K562 (cell line): ENCODE results near the gene VSIG10. TPM values are rescaled to one million over a fixed set of nuclear protein-coding genes. Genes with fewer than 3 reads are reported as not detected.

Experiments used
- ATAC-seq: fragments of 200-7000 bp; cut with Tn5 transposase; 3 replicates; pipeline ENCODE4 v1.9.1; 2020; ENCODE audit warnings: moderate library complexity
- BruUV-seq: library from RNA; stranded (reverse); fragments of 400-500 nt; replicated peaks from 2 replicates; lab custom pipeline; 2021; lab: Mats Ljungman, UMichigan
- CTCF ChIA-PET: fragments of 300-600 bp; formaldehyde crosslinking; extraction: SDS; loops from one replicate; lab custom pipeline; 2021; ENCODE audit warnings: low intra/inter-chr PET ratio; lab: Yijun Ruan, JAX
- POLR2A ChIA-PET: fragments of 300-600, 350-650 bp; sonication (Branson Sonifier 250); formaldehyde crosslinking; extraction: SDS; loops from one replicate; lab custom pipeline; 2021; ENCODE audit warnings: antibody characterized with exemption, inconsistent platforms; lab: Yijun Ruan, JAX
- DNase-seq, 4 experiments: peaks; one replicate each; pipeline versions ENCODE4 v3.0.0 to v3.0.0-alpha.2; 2011 to 2018; ENCODE audit warnings: low spot score in 3 of 4, mixed read lengths in 3 of 4; ENCODE audit errors: extremely low read depth in 1 of 4
- FAIRE-seq: peaks from 2 replicates; lab custom pipeline; 2011; peaks lifted over from hg19 to GRCh38; lab: Jason Lieb, UNC
- H2AFZ ChIP-seq: 2 replicates; pipeline ENCODE4 v1.6.0; 2011; ENCODE audit warnings: low read depth, low read length, control low read depth, inconsistent platforms
- H3K27ac ChIP-seq: fragments of 200-600 bp; 3 replicates; pipeline ENCODE4 v1.8.0; 2011; ENCODE audit warnings: low read depth, mild to moderate bottlenecking, control low read depth, inconsistent platforms, low read length, moderate library complexity, mixed read lengths; ENCODE audit errors: extremely low read depth
- H3K27me3 ChIP-seq, 2 experiments: fragments of 300-600 bp in 1 of 2; 2 replicates in 1 of 2; 3 replicates in 1 of 2; pipeline versions ENCODE4 v1.6.0 to v1.8.0; 2011; ENCODE audit warnings: inconsistent platforms in 2 of 2, low read length in 2 of 2, mild to moderate bottlenecking in 1 of 2, mixed read lengths in 1 of 2, moderate library complexity in 1 of 2; ENCODE audit not compliant: control insufficient read depth in 2 of 2, insufficient read depth in 2 of 2
- H3K36me3 ChIP-seq: fragments of 300-600 bp; 3 replicates; pipeline ENCODE4 v1.8.0; 2011; ENCODE audit warnings: mild to moderate bottlenecking, low read length, inconsistent platforms; ENCODE audit not compliant: control insufficient read depth, insufficient read depth
- H3K4me1 ChIP-seq, 2 experiments: fragments of 200-600 bp in 1 of 2; replicated peaks in 1 of 2; 2 replicates in 1 of 2; 3 replicates in 1 of 2; pipeline versions ENCODE4 v1.5.1 to v1.8.0; 2011; ENCODE audit warnings: inconsistent platforms in 2 of 2, low read length in 2 of 2, mild to moderate bottlenecking in 1 of 2, mixed read lengths in 1 of 2, moderate library complexity in 1 of 2; ENCODE audit not compliant: control insufficient read depth in 2 of 2, insufficient read depth in 2 of 2
- H3K4me2 ChIP-seq: 2 replicates; pipeline ENCODE4 v1.6.1; 2011; ENCODE audit warnings: low read length, control low read depth, inconsistent platforms, mixed read lengths; ENCODE audit not compliant: insufficient read depth
- H3K4me3 ChIP-seq: fragments of 200-600 bp; sonication (generic), shearing (Covaris generic); 2 replicates; pipeline ENCODE4 v1.5.1; 2016; ENCODE audit warnings: control low read depth, inconsistent platforms
- H3K79me2 ChIP-seq: fragments of 200-600 bp; 3 replicates; pipeline ENCODE4 v1.8.0; 2011; ENCODE audit warnings: low read length, inconsistent platforms; ENCODE audit not compliant: control insufficient read depth, insufficient read depth
- H3K9ac ChIP-seq, 2 experiments: 2 replicates each; pipeline versions ENCODE4 v1.6.0 to v1.6.1; 2011; ENCODE audit warnings: low read depth in 2 of 2, low read length in 2 of 2, control low read depth in 1 of 2, inconsistent platforms in 1 of 2, mild to moderate bottlenecking in 1 of 2, mixed read lengths in 1 of 2; ENCODE audit not compliant: insufficient read depth in 1 of 2
- H3K9me1 ChIP-seq: one replicate; pipeline ENCODE4 v1.6.0; 2011; ENCODE audit warnings: inconsistent platforms, mild to moderate bottlenecking, low read length, moderate library complexity; ENCODE audit not compliant: control insufficient read depth, insufficient read depth
- H3K9me3 ChIP-seq: replicated peaks from 2 replicates; pipeline ENCODE4 v1.5.1; 2011; ENCODE audit warnings: low read depth, low read length, inconsistent platforms; ENCODE audit not compliant: control insufficient read depth, insufficient read depth
- H4K20me1 ChIP-seq: replicated peaks from 2 replicates; pipeline ENCODE4 v1.6.1; 2011; ENCODE audit warnings: low read length, inconsistent platforms, mixed read lengths; ENCODE audit not compliant: control insufficient read depth, insufficient read depth
- ATF3 ChIP-seq, 2 experiments: fragments of 450-650 bp in 1 of 2; sonication (generic) in 1 of 2; formaldehyde crosslinking in 1 of 2; IDR thresholded peaks in 1 of 2; conservative IDR thresholded peaks in 1 of 2; 2 replicates each; pipeline versions ENCODE4 v1.6.1 to v1.8.1; 2016 to 2023; ENCODE audit warnings: mild to moderate bottlenecking in 2 of 2, moderate library complexity in 2 of 2, inconsistent platforms in 1 of 2, missing genetic modification reagents in 1 of 2
- CEBPB ChIP-seq: fragments of 450-650 bp; IDR thresholded peaks from 2 replicates; pipeline ENCODE4 v1.6.1; 2016; ENCODE audit warnings: missing genetic modification characterization, missing compliant biosample characterization
- JUNB ChIP-seq: fragments of 450-650 bp; formaldehyde crosslinking; conservative IDR thresholded peaks from 2 replicates; pipeline ENCODE4 v1.4.0; 2020; ENCODE audit warnings: mild to moderate bottlenecking
- KDM5B ChIP-seq: fragments of 200-600 bp; sonication (generic); IDR thresholded peaks from 2 replicates; pipeline ENCODE4 v1.6.1; 2012; ENCODE audit warnings: low read depth, mild to moderate bottlenecking, moderate library complexity, low read length, control low read depth, inconsistent platforms; ENCODE audit not compliant: insufficient replicate concordance
- MLLT1 ChIP-seq, 2 experiments: fragments of 450-650 bp; IDR thresholded peaks; 2 replicates each; pipeline ENCODE4 v1.6.1; 2016
- POLR2B ChIP-seq: fragments of 450-650 bp; IDR thresholded peaks from 2 replicates; pipeline ENCODE4 v1.6.1; 2018; ENCODE audit warnings: low read depth; ENCODE audit not compliant: partially characterized antibody
- RAD21 ChIP-seq, 2 experiments: fragments of 250-450 bp in 1 of 2; fragments of 450-650 bp in 1 of 2; sonication (Bioruptor Pico) in 1 of 2; formaldehyde crosslinking in 1 of 2; IDR thresholded peaks in 1 of 2; conservative IDR thresholded peaks in 1 of 2; 2 replicates each; pipeline versions ENCODE4 v1.4.0 to v1.8.0; 2020 to 2022; ENCODE audit warnings: mild to moderate bottlenecking in 2 of 2, moderate library complexity in 1 of 2
- TAF9B ChIP-seq: fragments of 450-650 bp; IDR thresholded peaks from 2 replicates; pipeline ENCODE4 v1.6.1; 2018; ENCODE audit warnings: mild to moderate bottlenecking; ENCODE audit not compliant: partially characterized antibody
- TCF7 ChIP-seq: sonication (generic); IDR thresholded peaks from 2 replicates; pipeline ENCODE4 v1.6.1; 2016; ENCODE audit warnings: antibody characterized with exemption, borderline replicate concordance
- ZEB2 ChIP-seq: fragments of 450-650 bp; IDR thresholded peaks from 2 replicates; pipeline ENCODE4 v1.6.1; 2016
- ZNF143 ChIP-seq: sonication (generic); formaldehyde crosslinking; IDR thresholded peaks from 2 replicates; pipeline ENCODE4 v1.9.0; 2022; ENCODE audit warnings: mild to moderate bottlenecking, missing genetic modification reagents
- ZNF511 ChIP-seq: sonication (generic); formaldehyde crosslinking; IDR thresholded peaks from 2 replicates; pipeline ENCODE4 v1.8.0; 2022; ENCODE audit warnings: mild to moderate bottlenecking, missing genetic modification reagents
- WGBS: fragments of 100-300 bp; shearing (Covaris generic); methylation state at CpG from one replicate; pipeline ENCODE4 v1.1.6; 2016; ENCODE audit warnings: low coverage, mixed read lengths; ENCODE audit not compliant: insufficient coverage; ENCODE audit errors: missing lambda C conversion rate; 5-methylcytosine and 5-hydroxymethylcytosine counted together
- in situ Hi-C: fragments of 300-500 bp; cut with MboI; formaldehyde crosslinking; loops from 4 replicates; pipeline ENCODE4 v1.15.0; 2018; ENCODE audit warnings: inconsistent platforms, mixed read lengths
- intact Hi-C: fragments of 100-400 bp; cut with micrococcal nuclease; formaldehyde crosslinking; loops from 2 replicates; pipeline ENCODE4 v1.14.2; 2022
- polyA plus RNA-seq, 8 experiments: library from polyadenylated mRNA; depleted of rRNA in 4 of 8; stranded (reverse) in 5 of 8; unstranded in 3 of 8; fragments of >200 nt; fragmentation: Nextera tagmentation in 2 of 8; fragmentation: Illumina TruSeq in 1 of 8; extraction: Ambion mirVana in 2 of 8; extraction: Trizol in 1 of 8; gene quantifications; 2 replicates each; pipeline versions ENCODE4 v1.2.1 to v1.2.3, GENCODE V29; 2011 to 2014; ENCODE audit warnings: inconsistent platforms in 1 of 8, missing spikeins in 1 of 8
- total RNA-seq, 7 experiments: library from RNA; depleted of rRNA in 6 of 7; stranded (reverse); fragments of >200 nt in 6 of 7; fragmentation: Illumina TruSeq in 2 of 7; extraction: Trizol in 2 of 7; gene quantifications; 2 replicates each; pipeline versions ENCODE4 v1.2.1 to v1.2.3, GENCODE V29; 2011 to 2021; ENCODE audit warnings: low replicate concordance in 1 of 7

VSIG10 gene
- total and polyA plus RNA-seq, 9 of the 15 experiments (the other 6 are each of a cell fraction or from before 2014, with no cell fraction given) = 4.1 to 8.8 (median 4.7) TPM

- TF ChIP-seq ZEB2 = no peak
- no peak for TF ChIP-seq MLLT1 (IDR thresholded peaks at IDR 0.05)
- TF ChIP-seq KDM5B = no peak
- TF ChIP-seq RAD21 (CRISPR knock-in tag; conservative IDR thresholded peaks at IDR 0.05 in 1 of 2, IDR thresholded peaks at IDR 0.05 in 1 of 2) = no peak
- TF ChIP-seq ZNF511 (CRISPR knock-in tag) = no peak
- no peak for TF ChIP-seq POLR2B
- TF ChIP-seq JUNB (CRISPR knock-in tag) = no peak
- no peak for TF ChIP-seq TCF7
- no peak for TF ChIP-seq CEBPB
- TF ChIP-seq TAF9B = no peak
- no peak for TF ChIP-seq ATF3 (IDR thresholded peaks at IDR 0.05)
- no peak for TF ChIP-seq ATF3 (CRISPR knock-in tag; conservative IDR thresholded peaks at IDR 0.05)
- no peak for TF ChIP-seq ZNF143
- no TSS peak for BruUV-seq
- Histone ChIP-seq H3K27me3 (no peaks in the 10 kb centered on the region), H3K4me1 (0 out of 5 replicates have a peak, but pooled peaks cover 0 to 3% of the 10 kb centered on the region in 2 experiments), H4K20me1 (no peaks in the 10 kb centered on the region), H3K79me2 (no peaks in the 10 kb centered on the region), H2AFZ (no peak overlapping the region), H3K4me3 (no peak overlapping the region), H3K36me3 (peaks cover 67% of the 10 kb centered on the region; the same call in 2 of the 3 replicates), H3K9me3 (no peaks in the 10 kb centered on the region), H3K27ac (no peak overlapping the region), H3K9me1 (no peaks in the 10 kb centered on the region), H3K9ac (no peak overlapping the region), H3K4me2 (no peak overlapping the region)
- 92% methylated on average over 13 of the region's 13 CpGs for WGBS
- POLR2A ChIA-PET = interaction anchor here (0.6 to 1.7 kb wide), 2 partner anchors 9 to 59 kb away, joined by 3 to 11 read pairs; no protein-coding TSS in a partner anchor
- CTCF ChIA-PET = no interaction called here
- FAIRE-seq (no peak), ATAC-seq (no peak), DNase-seq (no peak)
- in situ Hi-C loops = no loop called here
- intact Hi-C loops = no loop called here
Measured at GRCh38 chr12:118144499-118144898, 40.7 kb upstream of the VSIG10 start.
